Measurements from ENCODE around the gene TUT1.
A peak's percentile ranks its signal among the peaks of the same experiment; 100 is the strongest.
"Not testable (repeated sequence)": the region's sequence is repeated elsewhere in the genome, so short reads cannot be mapped to it uniquely, and the experiment has no call there.

TUT1 gene

GRCh38 chr11:62604460-62605120, 13.3 kb upstream of the TUT1 start:
- no peak for DNase-seq

- DNase-seq, result no peak
These were observed 12.5 kb upstream of the TUT1 start for GRCh38 chr11:62603776-62604299.

- DNase-seq, result no peak
These were observed 11.7 kb upstream of the TUT1 start for GRCh38 chr11:62603072-62603408.

GRCh38 chr11:62602141-62603071, 11.1 kb upstream of the TUT1 start:
- peak in 1 of 2 experiments; percentile 42 for DNase-seq

- peak; percentile 100 for DNase-seq
These were observed 10.2 kb upstream of the TUT1 start, which contains the start of gene MTA2 for GRCh38 chr11:62601372-62602140. Gene MTA2, minus strand, starts transcription at chr11:62601865. Its CDS starts 415 bp downstream, at chr11:62601450.

GRCh38 chr11:62601122-62601371, 9.7 kb upstream of the TUT1 start:
- DNase-seq, result peak in 1 of 2 experiments; percentile 72

- DNase-seq, result no peak
These were observed 9.2 kb upstream of the TUT1 start for GRCh38 chr11:62600367-62601121.

GRCh38 chr11:62599901-62600300, 8.6 kb upstream of the TUT1 start:
- DNase-seq, result peak in 1 of 2 experiments; percentile 50

GRCh38 chr11:62599069-62599696, 7.9 kb upstream of the TUT1 start:
- DNase-seq, result peak; percentile 96

- DNase-seq, result no peak
These were observed 3.8 kb upstream of the TUT1 start for GRCh38 chr11:62595124-62595523.

- DNase-seq, result peak; percentile 85 to 86
These were observed 2.2 kb upstream of the TUT1 start for GRCh38 chr11:62593434-62594044.

- DNase-seq, result no peak
These were observed 1.7 kb upstream of the TUT1 start for GRCh38 chr11:62592989-62593421.

GRCh38 chr11:62592146-62592815, 958 bp upstream of the TUT1 start:
- DNase-seq, result peak in 1 of 2 experiments; percentile 41

GRCh38 chr11:62588966-62589637, 2.2 kb downstream of the TUT1 start:
- peak in 1 of 2 experiments; percentile 47 for DNase-seq

- not testable (repeated sequence) for DNase-seq
These were observed 6.0 kb downstream of the TUT1 start for GRCh38 chr11:62585356-62585755.

GRCh38 chr11:62581735-62582134, 9.6 kb downstream of the TUT1 start:
- DNase-seq, result not testable (repeated sequence)

GRCh38 chr11:62580959-62581715, 10.2 kb downstream of the TUT1 start:
- DNase-seq, result no peak

GRCh38 chr11:62579252-62579651, 12.1 kb downstream of the TUT1 start:
- DNase-seq, result no peak

GRCh38 chr11:62578541-62578940, 12.8 kb downstream of the TUT1 start:
- DNase-seq, result no peak

All from activated T-cell treated with anti-CD3 and anti-CD28 coated beads, Interleukin-2, amount 50 U/mL, for 48 hours (primary cell).